Kidney glomerular epithelial cell (primary cell): ENCODE measurements around the gene FANCC.
A peak's percentile ranks its signal among the peaks of the same experiment; 100 is the strongest.
"Not testable (repeated sequence)": the region's sequence is repeated elsewhere in the genome, so short reads cannot be mapped to it uniquely, and the experiment has no call there.

Experiments
- DNase-seq: peaks from one replicate; lab custom pipeline; 2025; lab: John Stamatoyannopoulos, UW

The FANCC gene

DNA sequence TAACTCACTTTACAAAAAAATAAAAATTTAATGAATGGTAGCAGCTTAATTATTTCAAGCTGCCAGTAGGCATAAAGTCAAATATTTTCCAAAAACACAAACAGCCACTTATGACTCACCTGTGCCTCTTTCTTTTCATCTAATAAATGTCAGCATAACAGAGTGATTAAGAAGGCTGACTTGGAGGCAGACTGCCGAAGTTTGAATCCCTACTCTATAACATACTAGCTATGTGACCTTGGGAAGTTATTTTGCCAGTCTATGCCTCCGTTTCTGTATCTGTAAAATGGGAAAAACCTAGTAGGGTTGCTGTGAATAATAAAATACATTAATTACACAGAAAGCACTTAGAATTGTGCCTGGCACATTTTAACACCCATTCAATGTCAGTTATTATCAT lies 33.8 kb downstream of the FANCC start:
- no peak for DNase-seq

DNA sequence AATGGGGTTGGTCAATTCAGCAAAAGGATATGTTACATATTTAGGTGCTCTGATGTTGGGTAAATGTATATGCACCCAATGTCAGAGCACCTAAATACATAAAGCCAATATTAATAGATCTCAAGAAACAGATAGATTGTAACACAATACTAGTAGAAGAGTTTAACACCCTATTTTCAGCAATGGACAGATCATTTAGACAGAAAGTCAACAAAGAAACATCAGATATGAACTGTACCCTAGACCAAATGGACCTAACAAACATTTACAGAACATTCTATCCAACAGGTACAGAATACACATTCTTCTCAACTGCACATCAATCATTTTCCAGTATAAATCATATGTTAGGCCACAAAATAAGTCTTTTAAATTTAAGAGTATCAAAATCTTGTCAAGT lies 35.2 kb downstream of the FANCC start:
- no peak for DNase-seq

DNA sequence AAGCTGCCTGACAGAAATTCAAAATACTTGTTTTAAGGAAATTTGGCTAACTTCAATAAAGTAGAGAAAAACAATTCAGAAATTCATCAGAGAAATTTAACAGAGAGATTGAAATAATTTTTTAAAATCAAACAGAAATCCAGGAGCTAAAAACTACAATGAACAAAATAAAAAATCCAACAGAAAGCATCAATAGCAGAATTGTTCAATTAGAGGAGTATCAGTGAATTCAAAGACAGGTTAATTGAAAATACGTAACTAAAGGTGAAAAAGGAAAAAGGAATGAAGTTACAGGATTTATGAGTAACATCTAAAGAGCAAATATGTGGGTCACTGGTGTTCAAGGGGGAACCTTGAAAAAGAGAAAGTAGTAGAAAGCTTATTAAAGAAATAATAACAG lies 36.8 kb downstream of the FANCC start:
- DNase-seq = no peak

DNA sequence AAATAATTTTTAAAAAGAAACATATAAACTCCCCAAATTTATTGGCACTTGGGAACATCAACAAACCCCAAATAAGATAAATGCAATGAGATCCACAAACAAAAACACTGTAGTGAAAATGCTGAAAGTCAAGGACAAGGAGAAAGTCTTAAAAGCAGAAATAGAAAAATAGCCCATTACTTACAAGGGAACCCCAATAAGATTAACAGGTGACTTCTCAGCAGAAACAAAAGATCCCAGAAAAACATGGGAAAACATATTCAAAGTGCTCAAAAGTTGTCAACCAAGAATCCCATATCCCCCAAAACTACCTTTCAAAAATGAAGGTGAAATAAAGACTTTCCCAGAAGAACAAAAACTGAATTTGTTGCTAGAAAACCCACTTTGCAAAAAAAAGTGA lies 40.0 kb downstream of the FANCC start:
- DNase-seq = no peak

DNA sequence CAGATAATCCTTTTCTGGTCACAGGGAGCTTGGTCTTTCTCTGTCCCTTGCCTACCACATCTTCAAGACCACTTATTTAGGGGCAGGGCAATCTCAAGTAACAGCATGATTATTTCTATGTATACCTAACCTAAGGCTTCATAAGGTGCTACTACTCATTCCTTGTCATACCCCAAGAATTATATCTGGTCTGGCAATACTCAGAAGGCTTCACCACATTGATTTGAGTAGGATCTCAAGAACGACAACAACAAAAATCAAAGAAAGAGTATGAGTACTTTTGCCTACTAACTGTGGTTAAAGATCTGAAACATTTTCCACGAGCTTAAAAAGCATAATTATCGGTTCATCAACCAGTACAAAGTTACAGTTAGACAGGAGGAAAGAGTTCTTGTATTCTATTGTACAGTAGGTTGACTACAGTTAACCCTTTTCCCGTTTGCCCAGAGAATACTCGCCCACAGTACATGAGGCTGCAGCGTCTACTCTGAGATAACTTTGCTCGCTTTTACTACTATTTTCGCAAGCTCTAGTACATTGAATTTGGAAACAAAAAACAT lies 41.0 kb downstream of the FANCC start:
- no peak for DNase-seq

DNA sequence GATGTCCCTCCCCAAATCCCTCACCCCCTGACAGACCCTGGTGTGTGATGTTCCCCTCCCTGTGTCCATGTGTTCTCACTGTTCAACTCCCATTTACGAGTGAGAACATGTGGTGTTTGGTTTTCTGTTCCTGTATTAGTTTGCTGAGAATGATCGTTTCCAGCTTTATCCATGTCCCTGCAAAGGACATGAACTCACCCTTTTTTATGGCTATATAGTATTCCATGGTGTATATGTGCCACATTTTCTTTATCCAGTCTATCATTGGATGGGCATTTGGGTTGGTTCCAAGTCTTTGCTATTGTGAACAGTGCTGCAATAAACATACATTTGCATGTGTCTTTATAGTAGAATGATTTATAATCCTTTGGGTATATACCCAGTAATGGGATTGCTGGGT lies 43.3 kb downstream of the FANCC start:
- DNase-seq = not testable (repeated sequence)

DNA sequence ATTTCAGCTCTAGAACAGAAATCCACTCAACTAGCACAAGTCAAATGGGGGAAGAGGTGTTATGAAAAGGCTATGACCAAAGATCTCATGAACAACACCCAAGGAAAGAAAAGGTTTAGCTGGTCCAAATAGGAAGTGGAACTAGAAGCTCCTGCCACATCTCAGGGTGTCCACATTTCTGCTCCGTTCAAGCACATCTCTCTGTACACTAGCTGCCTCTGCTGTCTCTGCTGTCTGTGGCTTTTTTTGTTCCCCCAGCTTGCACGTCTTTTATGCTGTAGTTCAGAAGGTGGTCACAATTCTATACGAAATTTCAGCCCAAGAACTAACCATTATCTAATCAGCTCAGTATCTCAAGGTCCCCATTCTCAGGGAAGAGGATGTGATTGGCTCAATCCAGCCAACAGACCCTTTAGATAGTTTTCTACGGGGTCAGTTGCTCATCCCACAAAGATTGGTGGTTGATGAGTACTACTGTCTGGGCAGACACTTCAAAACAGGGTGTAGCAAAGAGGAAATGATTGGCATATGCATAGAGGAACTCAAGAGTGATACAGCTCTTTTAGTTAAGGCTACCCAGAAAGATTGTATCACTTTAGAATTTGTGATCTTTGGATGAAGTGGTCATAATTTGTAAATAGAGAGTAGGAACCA lies 44.0 kb downstream of the FANCC start:
- no peak for DNase-seq

DNA sequence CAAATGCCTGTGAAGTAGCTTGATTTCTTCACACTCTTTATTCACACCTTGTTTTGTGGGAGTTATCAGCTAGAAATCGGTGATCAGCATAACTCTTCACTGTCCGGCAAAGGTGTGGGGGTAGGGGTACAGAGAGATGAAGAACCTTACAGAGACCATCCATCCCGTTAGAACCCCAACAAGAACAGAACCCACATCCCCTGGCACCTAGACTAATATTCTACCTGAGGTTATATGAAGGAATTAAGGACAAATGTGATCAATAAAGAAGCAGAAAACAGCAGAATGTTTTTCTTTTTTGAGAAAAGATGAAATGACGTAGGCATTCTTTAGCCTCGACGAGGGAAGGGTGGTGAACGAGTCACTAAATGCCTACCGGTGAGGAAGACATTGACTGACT lies 44.7 kb downstream of the FANCC start:
- DNase-seq = no peak

DNA sequence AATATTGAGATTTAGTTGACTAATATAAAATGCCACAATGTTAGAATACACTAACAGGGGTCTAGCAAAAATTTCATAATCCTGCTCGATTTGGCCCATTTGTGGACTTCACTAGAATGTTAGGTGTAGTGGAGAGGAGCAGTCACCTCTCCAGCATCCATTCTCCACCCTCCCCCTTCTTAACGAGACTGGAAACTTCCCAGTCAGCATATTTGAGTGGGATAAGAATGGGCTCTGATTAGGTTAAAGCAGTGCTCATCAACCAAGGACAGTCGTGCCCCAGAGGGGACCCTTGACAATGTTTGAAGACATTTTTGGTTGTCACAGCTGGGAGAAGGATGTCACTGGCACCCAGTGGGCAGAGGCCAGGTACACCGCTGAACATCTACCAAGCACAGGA lies 46.7 kb downstream of the FANCC start:
- no peak for DNase-seq

DNA sequence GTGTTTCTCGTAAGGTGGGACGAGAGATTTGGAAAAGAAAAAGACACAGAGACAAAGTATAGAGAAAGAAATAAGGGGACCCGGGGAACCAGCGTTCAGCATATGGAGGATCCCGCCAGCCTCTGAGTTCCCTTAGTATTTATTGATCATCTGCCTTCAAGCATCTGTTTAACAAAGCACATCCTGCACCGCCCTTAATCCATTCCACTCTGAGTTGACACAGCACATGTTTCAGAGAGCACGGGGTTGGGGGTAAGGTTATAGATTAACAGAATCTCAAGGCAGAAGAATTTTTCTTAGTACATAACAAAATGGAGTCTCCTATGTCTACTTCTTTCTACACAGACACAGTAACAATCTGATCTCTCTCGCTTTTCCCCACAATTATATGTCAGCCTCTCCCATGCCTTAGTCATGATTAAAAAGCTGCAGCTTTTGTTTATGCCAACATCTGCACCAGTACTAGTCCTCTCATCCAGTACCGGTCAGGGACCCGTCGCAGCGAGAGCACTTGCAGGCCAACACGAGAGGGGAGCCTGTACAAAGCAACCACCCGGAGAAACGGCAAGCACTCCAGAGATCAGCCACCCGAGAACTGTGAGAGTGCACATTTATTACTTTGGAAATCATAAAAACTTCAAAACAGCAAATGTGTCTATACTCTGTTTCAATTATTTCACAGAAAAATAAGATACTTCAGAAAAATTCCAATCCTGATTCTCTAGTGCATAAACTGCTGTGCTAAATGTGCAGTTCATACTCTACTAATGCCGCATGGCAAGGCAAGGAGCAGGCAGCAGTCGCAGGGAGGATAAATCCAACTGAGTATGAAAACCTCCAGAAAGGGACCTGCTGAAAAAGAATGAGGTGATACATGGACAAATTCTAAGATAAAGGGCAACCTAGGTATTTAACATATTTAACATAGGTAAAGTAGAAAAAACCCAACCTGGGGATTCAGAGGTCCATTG lies 47.4 kb downstream of the FANCC start:
- not testable (repeated sequence) for DNase-seq

DNA sequence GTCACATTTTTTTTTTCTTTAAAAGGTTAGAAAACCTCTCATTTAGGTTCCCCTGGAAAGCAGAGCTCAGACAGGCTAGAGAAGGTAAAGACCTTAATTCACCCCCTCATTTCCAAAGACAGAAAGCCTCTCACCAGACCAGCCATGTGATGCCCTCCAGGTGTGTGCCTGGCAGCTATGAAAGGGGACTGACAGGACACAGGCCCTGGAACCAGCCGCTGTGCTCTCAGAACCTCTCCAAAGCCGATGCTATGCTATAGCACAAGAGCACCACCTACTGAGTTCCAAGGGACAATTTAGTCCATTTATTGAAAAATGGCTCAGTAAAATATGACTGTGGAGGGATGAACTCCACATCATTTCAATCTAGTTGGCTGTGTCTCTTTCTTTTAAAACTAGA lies 48.8 kb downstream of the FANCC start:
- peak; percentile 20 for DNase-seq

DNA sequence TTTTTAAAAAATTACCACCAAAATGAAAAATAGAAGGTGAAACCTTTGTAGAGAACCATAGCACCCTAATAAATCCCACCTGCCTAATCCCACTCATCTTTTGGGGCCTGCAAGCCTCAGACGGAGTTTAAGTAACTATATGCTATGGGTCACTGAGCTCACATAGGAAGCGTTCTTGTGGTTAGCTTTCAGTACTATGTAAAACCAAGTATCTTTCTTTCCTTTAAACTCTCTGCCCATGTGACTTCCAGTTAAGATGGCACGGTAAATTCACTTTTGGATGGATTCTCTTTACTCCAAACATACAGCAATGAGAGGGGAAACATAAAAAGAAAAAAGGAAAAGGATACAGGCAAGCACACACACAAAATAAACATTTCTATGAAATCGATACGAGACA lies 50.9 kb downstream of the FANCC start:
- DNase-seq = no peak

DNA sequence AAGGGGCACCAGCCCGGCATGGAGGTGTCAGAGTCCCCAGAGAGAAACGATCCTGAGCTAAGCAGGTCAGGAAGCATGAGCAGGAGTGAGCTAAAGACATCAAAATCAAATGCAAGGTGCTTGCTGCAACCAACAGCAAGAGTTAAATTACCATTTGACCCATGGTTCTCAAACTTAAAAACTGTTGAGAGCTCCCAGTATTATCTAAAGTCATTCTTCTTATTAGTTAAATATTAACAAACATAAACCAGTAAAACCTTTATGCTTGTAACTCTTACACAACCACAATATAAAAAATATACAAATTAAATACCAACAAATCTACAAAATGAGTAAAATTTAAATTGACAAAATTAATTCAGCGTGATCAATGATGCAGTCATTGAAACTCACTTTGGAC lies 51.5 kb downstream of the FANCC start:
- no peak for DNase-seq

DNA sequence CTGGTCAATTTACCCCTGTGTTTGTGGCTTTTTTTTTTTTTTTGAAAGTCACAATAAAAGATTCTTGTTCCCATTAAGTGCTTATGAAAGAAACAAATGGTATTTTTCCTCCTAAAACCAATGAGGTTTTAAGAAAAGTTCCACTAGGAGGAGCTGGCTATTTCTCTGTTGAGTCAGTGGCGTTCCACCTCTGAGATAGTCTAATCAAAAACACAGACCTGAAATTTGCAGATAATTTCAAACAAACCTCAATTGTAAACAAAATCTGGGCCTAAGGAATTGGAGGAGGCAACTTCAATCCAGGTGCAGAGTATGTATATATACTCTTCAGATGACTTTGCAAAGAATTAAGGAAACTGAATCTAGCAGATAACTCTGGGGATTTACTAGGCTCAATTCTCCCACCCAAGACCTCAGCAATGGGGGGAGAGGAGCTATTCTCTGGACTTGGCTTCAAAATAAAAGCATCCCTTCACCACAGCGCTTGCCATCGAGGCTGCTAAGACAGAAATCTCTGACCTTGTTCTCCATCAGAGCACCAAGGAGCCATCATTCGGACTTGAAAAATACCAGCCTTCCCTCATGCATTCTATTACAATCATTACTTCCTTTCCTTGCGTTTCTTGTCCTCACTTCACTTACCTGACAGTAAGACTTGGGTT lies 52.4 kb downstream of the FANCC start:
- DNase-seq = no peak

DNA sequence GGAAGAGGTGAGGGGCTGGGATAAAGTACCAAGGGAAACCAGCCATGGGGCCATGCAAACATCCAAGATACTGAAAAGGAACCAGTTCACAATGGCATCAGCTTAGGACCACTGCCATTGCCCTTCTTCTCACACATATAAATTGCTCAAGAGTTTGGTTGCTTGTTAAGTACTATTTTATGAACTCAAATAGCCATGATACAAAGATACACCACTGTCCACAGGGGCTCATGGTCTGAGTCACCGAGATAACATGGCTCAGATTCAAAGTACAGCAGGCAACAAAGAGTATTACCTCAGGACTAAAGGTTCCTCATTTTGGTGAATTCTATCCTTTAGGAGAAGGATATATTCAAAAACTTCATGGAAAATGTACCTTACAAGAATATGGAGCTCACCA lies 55.6 kb downstream of the FANCC start:
- DNase-seq = no peak

DNA sequence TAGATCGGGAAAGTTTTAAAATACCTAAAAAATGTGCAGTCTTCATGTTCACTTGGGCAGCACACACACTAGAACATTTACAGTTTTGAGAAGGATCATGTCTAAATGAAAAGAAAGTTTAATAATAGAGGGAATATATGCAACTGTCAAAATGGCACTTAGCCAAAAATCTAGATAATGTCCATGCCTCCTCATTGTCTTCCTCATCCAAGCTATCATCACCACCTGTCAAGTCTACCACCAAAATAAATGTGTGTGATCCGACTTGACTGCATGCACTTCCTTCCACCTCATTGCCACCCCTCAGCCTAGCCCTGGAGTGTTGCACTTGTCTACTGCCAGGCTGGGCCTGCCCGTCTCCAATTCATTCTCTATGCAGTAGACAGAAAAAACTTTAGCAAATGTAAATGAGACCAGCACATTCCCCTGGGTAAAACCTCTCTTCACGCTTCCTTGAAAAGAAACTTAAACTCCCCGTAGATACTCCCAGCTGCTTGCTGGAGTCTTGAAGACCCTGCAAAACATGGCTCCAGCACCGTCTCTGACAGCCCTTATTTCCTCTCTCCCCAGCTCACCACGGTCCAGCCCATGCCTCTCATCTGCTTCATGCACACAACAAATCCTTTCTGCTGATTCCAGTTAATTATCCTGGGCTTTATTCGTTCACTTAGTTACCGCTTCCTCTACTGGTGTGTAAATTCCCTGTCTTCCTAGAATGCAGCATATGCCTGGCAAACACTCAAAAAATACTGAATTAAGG lies 66.9 kb downstream of the FANCC start:
- DNase-seq = no peak

DNA sequence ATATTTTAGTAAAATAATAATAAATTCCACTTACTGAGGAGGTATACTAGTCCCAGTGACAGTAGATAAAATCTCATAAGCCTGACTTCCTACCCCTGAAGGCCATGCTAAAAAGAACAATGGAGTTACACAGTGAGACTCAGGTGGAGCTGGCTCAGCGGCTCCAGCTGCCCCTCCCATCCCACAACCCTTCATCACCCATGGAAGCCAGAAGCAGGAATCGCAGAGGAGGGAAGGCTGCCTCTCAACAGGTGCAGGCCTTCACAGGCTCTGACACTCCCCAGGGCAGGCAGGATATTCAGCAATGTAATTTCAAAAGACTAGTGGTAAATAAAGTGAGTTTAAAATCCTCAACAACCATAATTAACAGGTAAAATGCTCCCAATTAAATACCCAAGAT lies 67.5 kb downstream of the FANCC start:
- DNase-seq = no peak

DNA sequence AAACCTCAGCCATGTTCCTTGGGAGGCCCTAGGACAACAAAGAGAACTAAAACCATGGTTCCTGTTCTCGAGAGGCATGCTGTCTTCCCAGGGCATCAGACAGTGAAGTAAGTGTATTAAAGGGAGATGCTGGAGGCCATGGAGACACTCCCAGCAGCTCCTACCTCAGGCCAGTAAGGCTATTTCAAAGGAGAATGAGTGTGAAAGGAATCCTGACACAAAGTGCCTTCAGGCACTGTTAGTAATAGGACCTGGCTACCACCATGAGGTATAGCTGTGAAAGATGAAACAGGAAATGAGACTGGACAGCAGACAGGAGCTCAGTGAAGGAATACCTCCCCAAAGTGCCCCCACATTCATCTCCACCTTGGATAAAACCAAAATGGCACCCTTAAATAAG lies 71.0 kb downstream of the FANCC start:
- DNase-seq = no peak

DNA sequence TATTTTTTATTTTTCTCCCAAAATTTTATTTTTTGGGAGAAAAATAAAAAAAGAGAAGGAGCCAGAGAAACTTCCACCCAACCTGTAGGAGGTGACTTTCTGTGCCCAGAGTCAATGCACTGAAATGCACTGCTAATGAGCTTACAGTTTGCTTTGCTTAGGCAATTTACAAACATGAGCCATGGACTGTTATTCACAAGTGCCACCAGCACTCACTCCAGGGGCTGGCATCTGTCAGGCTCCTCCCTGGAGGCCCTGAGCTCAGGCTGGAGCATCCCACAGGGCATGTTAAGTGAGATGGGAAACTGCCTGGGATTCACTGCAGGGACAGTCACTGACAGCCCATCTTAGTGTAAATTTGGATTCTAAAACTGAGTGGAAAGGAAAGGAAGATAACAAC lies 74.9 kb downstream of the FANCC start:
- no peak for DNase-seq

DNA sequence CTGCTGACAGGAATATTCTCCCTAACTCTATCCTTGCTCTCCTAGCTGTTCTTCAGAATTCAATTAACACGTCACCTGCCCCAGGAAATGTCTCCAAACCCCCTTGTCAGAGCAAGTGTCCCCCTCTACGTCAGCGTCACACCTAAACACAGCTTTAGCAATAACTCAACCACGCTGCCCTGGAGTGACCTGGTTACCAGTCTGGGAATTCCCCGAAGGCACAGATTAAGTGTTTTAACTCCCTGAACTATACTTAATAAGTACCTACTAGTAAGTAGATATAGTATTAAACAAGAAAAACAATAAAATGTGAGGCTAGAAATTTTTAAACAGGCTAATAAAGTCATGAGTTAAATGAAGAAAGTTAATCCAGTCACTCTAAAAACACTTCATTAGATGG lies 78.4 kb downstream of the FANCC start:
- no peak for DNase-seq

DNA sequence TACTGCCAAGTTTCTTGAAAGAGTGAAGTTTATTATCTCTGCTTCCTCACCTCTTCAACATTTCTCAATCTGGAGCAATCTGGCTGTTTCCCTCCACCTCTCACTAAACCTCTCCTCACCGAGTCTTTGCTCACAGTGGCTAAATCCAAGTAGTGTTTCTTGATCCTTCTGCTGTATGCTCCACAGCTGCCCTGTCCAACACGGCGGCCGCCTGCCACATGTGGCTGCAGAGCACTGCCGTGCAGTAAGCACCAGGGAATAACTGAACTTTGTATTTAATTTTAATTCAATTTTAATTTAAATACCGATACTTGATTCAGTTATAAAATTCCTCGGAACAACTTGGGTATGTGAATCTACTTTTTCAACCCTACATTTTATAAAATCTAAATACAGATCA lies 80.2 kb downstream of the FANCC start:
- DNase-seq = no peak

DNA sequence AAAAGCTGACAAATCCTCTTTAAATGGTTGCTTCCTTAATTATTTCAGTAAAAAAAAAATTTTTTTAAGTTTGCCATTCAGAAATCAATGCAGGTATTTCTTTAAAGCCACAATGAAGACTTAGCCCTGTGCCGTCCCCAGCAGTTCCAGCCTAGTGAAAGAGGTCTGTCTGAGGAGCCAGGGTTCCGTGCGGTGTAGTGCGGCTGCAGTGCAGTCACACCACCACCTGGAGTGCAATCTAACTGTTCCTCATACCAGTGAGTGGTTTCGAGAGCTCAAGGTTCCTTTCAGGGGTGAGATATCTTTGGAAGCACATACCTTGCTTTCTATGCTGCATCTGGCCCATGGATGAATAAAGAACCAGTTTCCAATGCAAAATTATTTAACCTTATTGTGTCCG lies 87.5 kb downstream of the FANCC start:
- DNase-seq = no peak
